IMR-90 (cell line): ENCODE results near the gene IFT52. TPM values are rescaled to one million over a fixed set of nuclear protein-coding genes. Genes with fewer than 3 reads are reported as not detected.

Experiments
- ATAC-seq: fragments of 200-7000 bp; cut with Tn5 transposase; 2 replicates; pipeline ENCODE4 v1.9.1; 2020; ENCODE audit warnings: low read depth, mild to moderate bottlenecking, moderate library complexity
- BruUV-seq: library from RNA; stranded (reverse); fragments of 400-500 nt; replicated peaks from 2 replicates; lab custom pipeline; 2021; lab: Mats Ljungman, UMichigan
- CTCF ChIA-PET: fragments of 300-600 bp; formaldehyde crosslinking; extraction: SDS; loops from one replicate; lab custom pipeline; 2021; ENCODE audit warnings: antibody characterized with exemption; lab: Yijun Ruan, JAX
- POLR2A ChIA-PET: fragments of 300-600 bp; sonication (Branson Sonifier 250); formaldehyde crosslinking; loops from one replicate; lab custom pipeline; 2022; ENCODE audit warnings: antibody characterized with exemption; ENCODE audit not compliant: unreplicated experiment; lab: Charles Lee
- DNase-seq: peaks from one replicate; pipeline ENCODE4 v3.0.0; 2013
- H2AFZ ChIP-seq: replicated peaks from 2 replicates; pipeline ENCODE3; 2013; ENCODE audit warnings: low read length, mild to moderate bottlenecking; ENCODE audit not compliant: poor library complexity
- H2AK5ac ChIP-seq: 2 replicates; pipeline ENCODE4 v1.6.1; 2013; ENCODE audit warnings: low read depth, low read length, inconsistent platforms
- H2AK9ac ChIP-seq: replicated peaks from 2 replicates; pipeline ENCODE3; 2013; ENCODE audit warnings: mild to moderate bottlenecking, low read depth, low read length, moderate library complexity; ENCODE audit not compliant: poor library complexity
- H2BK120ac ChIP-seq: 2 replicates; pipeline ENCODE4 v1.6.1; 2013; ENCODE audit warnings: low read depth, low read length, inconsistent platforms
- H2BK15ac ChIP-seq: 3 replicates; pipeline ENCODE4 v1.6.1; 2013; ENCODE audit warnings: low read depth, low read length, inconsistent platforms
- H2BK20ac ChIP-seq: 2 replicates; pipeline ENCODE4 v1.6.1; 2013; ENCODE audit warnings: low read depth, mild to moderate bottlenecking, inconsistent platforms, low read length, moderate library complexity
- H2BK5ac ChIP-seq: 2 replicates; pipeline ENCODE4 v1.6.1; 2013; ENCODE audit warnings: mild to moderate bottlenecking, low read depth, low read length, inconsistent platforms; ENCODE audit not compliant: poor library complexity, severe bottlenecking
- H3K14ac ChIP-seq: replicated peaks from 2 replicates; pipeline ENCODE4 v1.6.1; 2013; ENCODE audit warnings: low read depth, low read length, inconsistent platforms
- H3K18ac ChIP-seq: 2 replicates; pipeline ENCODE4 v1.6.1; 2013; ENCODE audit warnings: low read depth, low read length, control low read depth
- H3K23ac ChIP-seq: 2 replicates; pipeline ENCODE4 v1.6.1; 2013; ENCODE audit warnings: low read depth, low read length, inconsistent platforms
- H3K27ac ChIP-seq: 2 replicates; pipeline ENCODE4 v1.5.1; 2013; ENCODE audit warnings: mild to moderate bottlenecking, control low read depth, low read length; ENCODE audit not compliant: insufficient read depth
- H3K27me3 ChIP-seq: 2 replicates; pipeline ENCODE4 v1.6.1; 2013; ENCODE audit warnings: low read length; ENCODE audit not compliant: control insufficient read depth, insufficient read depth
- H3K36me3 ChIP-seq: 2 replicates; pipeline ENCODE4 v1.6.1; 2013; ENCODE audit warnings: low read length, mixed read lengths; ENCODE audit not compliant: control insufficient read depth, insufficient read depth
- H3K4ac ChIP-seq: 2 replicates; pipeline ENCODE4 v1.6.1; 2013; ENCODE audit warnings: low read depth, low read length, inconsistent platforms
- H3K4me1 ChIP-seq: 2 replicates; pipeline ENCODE4 v1.6.1; 2013; ENCODE audit warnings: low read length, mixed read lengths; ENCODE audit not compliant: control insufficient read depth, insufficient read depth
- H3K4me2 ChIP-seq: 2 replicates; pipeline ENCODE4 v1.6.1; 2013; ENCODE audit warnings: low read depth, mild to moderate bottlenecking, control low read depth, low read length, moderate library complexity
- H3K4me3 ChIP-seq: 2 replicates; pipeline ENCODE4 v1.5.1; 2013; ENCODE audit warnings: low read depth, mild to moderate bottlenecking, control low read depth, low read length, moderate library complexity; ENCODE audit not compliant: insufficient read depth
- H3K56ac ChIP-seq: 2 replicates; pipeline ENCODE4 v1.6.1; 2013; ENCODE audit warnings: low read length, inconsistent platforms; ENCODE audit not compliant: insufficient read depth; ENCODE audit errors: extremely low read depth
- H3K79me1 ChIP-seq, 2 experiments: 2 replicates each; pipeline ENCODE4 v1.6.1; 2013; ENCODE audit warnings: low read length in 2 of 2, inconsistent platforms in 1 of 2, low read depth in 1 of 2
- H3K9ac ChIP-seq: 2 replicates; pipeline ENCODE4 v1.6.1; 2013; ENCODE audit warnings: low read depth, low read length, control low read depth
- H3K9me1 ChIP-seq: 2 replicates; pipeline ENCODE4 v1.6.1; 2013; ENCODE audit warnings: low read length, inconsistent platforms; ENCODE audit not compliant: insufficient read depth
- H3K9me3 ChIP-seq: 2 replicates; pipeline ENCODE4 v1.6.1; 2013; ENCODE audit warnings: low read length; ENCODE audit not compliant: control insufficient read depth, insufficient read depth
- H4K20me1 ChIP-seq: 2 replicates; pipeline ENCODE4 v1.6.1; 2013; ENCODE audit warnings: low read length, inconsistent platforms; ENCODE audit not compliant: insufficient read depth
- H4K5ac ChIP-seq: 2 replicates; pipeline ENCODE4 v1.6.1; 2013; ENCODE audit warnings: mild to moderate bottlenecking, low read depth, low read length, control low read depth
- H4K8ac ChIP-seq, 2 experiments: 2 replicates each; pipeline ENCODE4 v1.6.1; 2013; ENCODE audit warnings: low read depth in 2 of 2, low read length in 2 of 2, control low read depth in 1 of 2, inconsistent platforms in 1 of 2
- H4K91ac ChIP-seq: 2 replicates; pipeline ENCODE4 v1.6.1; 2013; ENCODE audit warnings: low read depth, low read length, inconsistent platforms; ENCODE audit not compliant: insufficient read depth
- MAZ ChIP-seq: IDR thresholded peaks from 2 replicates; pipeline ENCODE4 v1.6.1; 2012; ENCODE audit warnings: low read depth, mild to moderate bottlenecking, low read length, improper control_type of control experiment, moderate library complexity, borderline replicate concordance
- NFE2L2 ChIP-seq: fragments of 150-350 bp; IDR thresholded peaks from 2 replicates; pipeline ENCODE4 v1.6.1; 2016; ENCODE audit warnings: low read depth, mild to moderate bottlenecking, low read length
- RAD21 ChIP-seq: IDR thresholded peaks from 2 replicates; pipeline ENCODE4 v1.6.1; 2012; ENCODE audit warnings: low read length, improper control_type of control experiment
- WGBS, 2 experiments: methylation state at CpG; one replicate each; pipeline versions ENCODE4 v1.1.5 to v1.1.7; 2013; ENCODE audit warnings: missing lambda C conversion rate in 2 of 2; ENCODE audit not compliant: insufficient read length in 1 of 2; ENCODE audit errors: extremely low coverage in 2 of 2; 5-methylcytosine and 5-hydroxymethylcytosine counted together
- dilution Hi-C: fragments of 300-500 bp; cut with HindIII; formaldehyde crosslinking; loops from one replicate; pipeline ENCODE4 v1.14.3; 2018; ENCODE audit warnings: low sequenced_read_pairs; ENCODE audit not compliant: unreplicated experiment
- in situ Hi-C: fragments of 300-500 bp; cut with MboI; formaldehyde crosslinking; loops from 3 replicates; pipeline ENCODE4 v1.14.3; 2019; ENCODE audit warnings: low sequenced_read_pairs, inconsistent platforms, mixed read lengths
- intact Hi-C: fragments of 100-400 bp; cut with micrococcal nuclease; formaldehyde crosslinking; loops from 2 replicates; pipeline ENCODE4 v1.10.0; 2022
- polyA plus RNA-seq, 3 experiments: library from polyadenylated mRNA; depleted of rRNA; stranded (reverse); fragments of >200 nt; gene quantifications; 2 replicates each; pipeline ENCODE4 v1.2.3, GENCODE V29; 2012; ENCODE audit warnings: low replicate concordance in 1 of 3
- total RNA-seq: library from RNA; depleted of rRNA; stranded (reverse); fragments of >200 nt; gene quantifications from 2 replicates; pipeline ENCODE4 v1.2.3, GENCODE V29; 2012
- TF ChIP-seq, protein P1 (sequence below): fragments of 150-350 bp; IDR thresholded peaks from 2 replicates; pipeline ENCODE4 v1.6.1; 2016; ENCODE audit warnings: low read depth, mild to moderate bottlenecking, low read length, moderate library complexity, borderline replicate concordance

Gene IFT52
- total and polyA plus RNA-seq, 2 of the 4 experiments (the other 2 are of a cell fraction), result 31.2 to 55.6 TPM

DNA sequence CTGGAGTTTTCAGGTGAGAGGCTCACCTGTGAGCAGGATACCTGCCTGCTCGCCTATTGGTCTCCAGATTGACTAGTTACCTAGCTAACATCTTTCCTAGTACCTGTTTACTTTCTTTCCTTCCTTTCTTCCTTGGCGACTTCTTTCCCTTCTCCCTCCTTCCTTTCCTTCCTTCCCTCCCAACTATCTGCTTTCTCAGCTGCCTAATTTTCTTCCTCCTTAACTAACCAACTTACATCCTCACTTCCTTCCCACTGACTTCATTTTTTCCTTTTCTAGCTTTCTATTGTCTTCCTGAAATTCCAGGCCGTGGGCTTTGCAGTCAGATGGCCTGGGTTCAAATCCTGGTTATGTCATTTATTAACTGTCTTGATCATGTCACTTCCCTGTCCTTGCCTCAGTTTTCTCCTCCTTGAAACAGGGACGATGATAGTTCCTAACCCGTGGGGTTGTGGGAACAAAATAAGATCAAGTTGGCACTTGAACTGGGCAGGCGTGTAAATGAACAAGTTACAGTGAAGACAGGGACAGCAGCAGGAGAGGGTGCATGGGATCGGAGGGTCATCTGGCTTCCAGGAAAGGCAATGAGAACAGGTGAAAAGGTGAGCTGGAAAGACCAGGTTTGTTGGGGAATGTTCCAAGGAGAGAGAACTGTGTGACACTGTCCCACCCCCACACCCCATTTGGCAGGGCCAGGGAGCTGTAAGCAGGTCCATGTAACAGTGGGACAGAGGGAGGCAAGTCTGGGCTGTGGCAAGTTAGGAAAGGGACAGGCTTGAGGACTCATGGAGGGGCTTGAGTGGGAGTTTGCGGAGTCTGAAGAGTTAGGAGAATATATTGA lies 31.4 kb upstream of the IFT52 start:
- intact Hi-C loops (no loop called here), dilution Hi-C loops (no loop called here), in situ Hi-C loops (no loop called here)
- ATAC-seq (no peak), DNase-seq (no peak)
- Histone ChIP-seq H4K5ac (no peak overlapping the region), H3K4me1 (peaks cover 1% of the 10 kb centered on the region; the same call in 1 of the 2 replicates), H3K9me3 (no peaks in the 10 kb centered on the region), H4K91ac (no peak overlapping the region), H3K4ac (no peak overlapping the region), H2BK15ac (no peak overlapping the region), H3K27me3 (no peaks in the 10 kb centered on the region; the same call in 1 of the 2 replicates), H3K56ac (no peak overlapping the region), H4K8ac (no peak overlapping the region), H2BK120ac (no peak overlapping the region), H2AK9ac (no peak overlapping the region), H4K20me1 (no peaks in the 10 kb centered on the region), H2BK20ac (no peak overlapping the region), H3K18ac (no peak overlapping the region), H3K4me3 (no peak overlapping the region), H3K9me1 (no peaks in the 10 kb centered on the region), H3K79me1 (no peaks in the 10 kb centered on the region), H3K36me3 (no peaks in the 10 kb centered on the region), H3K9ac (no peak overlapping the region), H2BK5ac (no peak overlapping the region), H3K14ac (no peak overlapping the region), H3K4me2 (no peak overlapping the region), H3K27ac (no peak overlapping the region), H3K23ac (no peak overlapping the region), H2AK5ac (no peak overlapping the region), H2AFZ (no peak overlapping the region)
- BruUV-seq, result no TSS peak
- TF ChIP-seq, protein P1, sequence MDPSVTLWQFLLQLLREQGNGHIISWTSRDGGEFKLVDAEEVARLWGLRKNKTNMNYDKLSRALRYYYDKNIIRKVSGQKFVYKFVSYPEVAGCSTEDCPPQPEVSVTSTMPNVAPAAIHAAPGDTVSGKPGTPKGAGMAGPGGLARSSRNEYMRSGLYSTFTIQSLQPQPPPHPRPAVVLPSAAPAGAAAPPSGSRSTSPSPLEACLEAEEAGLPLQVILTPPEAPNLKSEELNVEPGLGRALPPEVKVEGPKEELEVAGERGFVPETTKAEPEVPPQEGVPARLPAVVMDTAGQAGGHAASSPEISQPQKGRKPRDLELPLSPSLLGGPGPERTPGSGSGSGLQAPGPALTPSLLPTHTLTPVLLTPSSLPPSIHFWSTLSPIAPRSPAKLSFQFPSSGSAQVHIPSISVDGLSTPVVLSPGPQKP, result no peak
- TF ChIP-seq RAD21, result no peak
- no peak for TF ChIP-seq NFE2L2
- no peak for TF ChIP-seq MAZ
- CTCF ChIA-PET, result interaction anchor here (0.8 to 0.9 kb wide), 2 partner anchors 21 to 179 kb away, joined by 3 read pairs; no protein-coding TSS in a partner anchor
- POLR2A ChIA-PET, result no interaction called here
- WGBS, 2 experiments, result 78% methylated on average over 5 of the region's 8 CpGs; no CpG with 5 or more reads in 1 of the 2 experiments
